WTC11 (cell line): ENCODE data around the gene RUNX1. TPM values are rescaled to one million over a fixed set of nuclear protein-coding genes. Genes with fewer than 3 reads are reported as not detected.

ENCODE experiments used
- ATAC-seq: fragments of 200-7000 bp; cut with Tn5 transposase; 2 replicates; pipeline ENCODE4 v1.10.0; 2021; ENCODE audit warnings: mild to moderate bottlenecking, moderate library complexity
- CTCF ChIA-PET: fragments of 300-600 bp; sonication (Branson Sonifier 250); formaldehyde crosslinking; loops from one replicate; lab custom pipeline; 2021; ENCODE audit warnings: antibody characterized with exemption; lab: Charles Lee
- POLR2A ChIA-PET: fragments of 350-600 bp; sonication (Branson Sonifier 250); formaldehyde crosslinking; loops from one replicate; lab custom pipeline; 2021; ENCODE audit warnings: antibody characterized with exemption; lab: Charles Lee
- DNase-seq: peaks from one replicate; pipeline ENCODE4 v3.0.0; 2021; ENCODE audit warnings: low spot score
- H3K27ac Mint-ChIP-seq: 2 replicates; pipeline ENCODE4 v1.8.0; 2021; ENCODE audit warnings: mixed read lengths
- H3K27me3 Mint-ChIP-seq: 2 replicates; pipeline ENCODE4 v1.8.0; 2021; ENCODE audit warnings: low read depth, mild to moderate bottlenecking, moderate library complexity, mixed read lengths
- H3K36me3 Mint-ChIP-seq: 2 replicates; pipeline ENCODE4 v1.8.0; 2021; ENCODE audit warnings: mixed read lengths
- H3K4me1 Mint-ChIP-seq: 2 replicates; pipeline ENCODE4 v1.8.0; 2022; ENCODE audit warnings: mixed read lengths
- H3K4me3 Mint-ChIP-seq: 2 replicates; pipeline ENCODE4 v1.8.0; 2021; ENCODE audit warnings: mild to moderate bottlenecking, moderate library complexity, mixed read lengths
- H3K9me3 Mint-ChIP-seq: 2 replicates; pipeline ENCODE4 v1.8.0; 2021; ENCODE audit warnings: mixed read lengths
- AFF4 ChIP-seq: sonication (generic); formaldehyde crosslinking; IDR thresholded peaks from 2 replicates; pipeline ENCODE4 v1.8.1; 2023; ENCODE audit warnings: mild to moderate bottlenecking, missing genetic modification reagents, borderline replicate concordance
- AR ChIP-seq: fragments of 250-450 bp; sonication (Bioruptor Pico); IDR thresholded peaks from 2 replicates; pipeline ENCODE4 v1.9.0; 2021; ENCODE audit warnings: mild to moderate bottlenecking
- E2F5 ChIP-seq: sonication (generic); formaldehyde crosslinking; IDR thresholded peaks from 2 replicates; pipeline ENCODE4 v1.8.1; 2022; ENCODE audit warnings: mild to moderate bottlenecking, moderate library complexity, missing genetic modification reagents
- FOXP1 ChIP-seq: sonication (generic); formaldehyde crosslinking; IDR thresholded peaks from 2 replicates; pipeline ENCODE4 v1.8.0; 2022; ENCODE audit warnings: missing genetic modification reagents, mild to moderate bottlenecking, moderate library complexity, borderline replicate concordance
- FOXP4 ChIP-seq: sonication (generic); formaldehyde crosslinking; IDR thresholded peaks from 2 replicates; pipeline ENCODE4 v1.8.0; 2022; ENCODE audit warnings: mild to moderate bottlenecking, missing genetic modification reagents
- IRF2 ChIP-seq: sonication (generic); formaldehyde crosslinking; IDR thresholded peaks from 2 replicates; pipeline ENCODE4 v1.8.0; 2022; ENCODE audit warnings: low read depth, missing genetic modification reagents, borderline replicate concordance
- JAZF1 ChIP-seq: fragments of 250-450 bp; sonication (Bioruptor Pico); IDR thresholded peaks from 2 replicates; pipeline ENCODE4 v1.9.0; 2021; ENCODE audit warnings: moderate library complexity, mild to moderate bottlenecking, inconsistent platforms
- JUN ChIP-seq: sonication (generic); formaldehyde crosslinking; IDR thresholded peaks from 2 replicates; pipeline ENCODE4 v1.8.0; 2023; ENCODE audit warnings: mild to moderate bottlenecking, missing genetic modification reagents
- MXD4 ChIP-seq: fragments of 250-450 bp; sonication (Bioruptor Pico); IDR thresholded peaks from 2 replicates; pipeline ENCODE4 v1.8.0; 2021; ENCODE audit warnings: mild to moderate bottlenecking, moderate library complexity, borderline replicate concordance
- NFE2L1 ChIP-seq: sonication (generic); formaldehyde crosslinking; IDR thresholded peaks from 2 replicates; pipeline ENCODE4 v1.8.1; 2023; ENCODE audit warnings: missing genetic modification reagents
- NR1H2 ChIP-seq: sonication (generic); formaldehyde crosslinking; IDR thresholded peaks from 2 replicates; pipeline ENCODE4 v1.9.0; 2021; ENCODE audit warnings: mild to moderate bottlenecking, moderate library complexity, missing genetic modification reagents
- PREB ChIP-seq: sonication (generic); formaldehyde crosslinking; IDR thresholded peaks from 2 replicates; pipeline ENCODE4 v1.8.1; 2022; ENCODE audit warnings: mild to moderate bottlenecking, missing genetic modification reagents, moderate library complexity, borderline replicate concordance
- SMAD4 ChIP-seq: sonication (generic); formaldehyde crosslinking; IDR thresholded peaks from 2 replicates; pipeline ENCODE4 v1.8.0; 2022; ENCODE audit warnings: mild to moderate bottlenecking, missing genetic modification reagents
- SP1 ChIP-seq: sonication (generic); formaldehyde crosslinking; conservative IDR thresholded peaks from 2 replicates; pipeline ENCODE4 v1.8.1; 2022; ENCODE audit warnings: missing genetic modification reagents
- TP53 ChIP-seq: sonication (generic); formaldehyde crosslinking; IDR thresholded peaks from 2 replicates; pipeline ENCODE4 v1.8.1; 2023; ENCODE audit warnings: mild to moderate bottlenecking, missing genetic modification reagents
- ZNF512 ChIP-seq: sonication (generic); formaldehyde crosslinking; IDR thresholded peaks from 2 replicates; pipeline ENCODE4 v1.8.1; 2022; ENCODE audit warnings: missing genetic modification reagents, borderline replicate concordance
- total RNA-seq: library from RNA; stranded (reverse); gene quantifications from 3 replicates; pipeline ENCODE4 v1.2.3, GENCODE V29; 2021
- TF ChIP-seq, protein P1 (sequence below): sonication (generic); formaldehyde crosslinking; IDR thresholded peaks from 2 replicates; pipeline ENCODE4 v1.8.1; 2023; ENCODE audit warnings: mild to moderate bottlenecking, missing genetic modification reagents
- TF ChIP-seq, protein P2 (sequence below): sonication (generic); formaldehyde crosslinking; IDR thresholded peaks from 2 replicates; pipeline ENCODE4 v1.8.0; 2022; ENCODE audit warnings: mild to moderate bottlenecking, missing genetic modification reagents

Gene RUNX1
- total RNA-seq, 1 experiment from 2014 or later, result 2.2 TPM

GRCh38 chr21:34871026-34871908, 177.8 kb downstream of the RUNX1 start:
- DNase-seq (no peak), ATAC-seq (no peak)
- no peak overlapping the region for H3K27ac Mint-ChIP-seq
- no peaks in the 10 kb centered on the region for H3K9me3 Mint-ChIP-seq
- H3K4me1 Mint-ChIP-seq, result peaks cover 22% of the 10 kb centered on the region
- H3K36me3 Mint-ChIP-seq, result no peaks in the 10 kb centered on the region
- H3K27me3 Mint-ChIP-seq, result peaks cover 42% of the 10 kb centered on the region
- TF ChIP-seq SMAD4 (no peak), JUN (CRISPR knock-in tag) (no peak), JAZF1 (CRISPR knock-in tag) (no peak), SP1 (CRISPR knock-in tag) (no peak), NFE2L1 (CRISPR knock-in tag) (no peak), FOXP4 (CRISPR knock-in tag) (no peak), IRF2 (CRISPR knock-in tag) (no peak), NR1H2 (CRISPR knock-in tag) (no peak), PREB (CRISPR knock-in tag) (no peak)
- TF ChIP-seq, protein P1, sequence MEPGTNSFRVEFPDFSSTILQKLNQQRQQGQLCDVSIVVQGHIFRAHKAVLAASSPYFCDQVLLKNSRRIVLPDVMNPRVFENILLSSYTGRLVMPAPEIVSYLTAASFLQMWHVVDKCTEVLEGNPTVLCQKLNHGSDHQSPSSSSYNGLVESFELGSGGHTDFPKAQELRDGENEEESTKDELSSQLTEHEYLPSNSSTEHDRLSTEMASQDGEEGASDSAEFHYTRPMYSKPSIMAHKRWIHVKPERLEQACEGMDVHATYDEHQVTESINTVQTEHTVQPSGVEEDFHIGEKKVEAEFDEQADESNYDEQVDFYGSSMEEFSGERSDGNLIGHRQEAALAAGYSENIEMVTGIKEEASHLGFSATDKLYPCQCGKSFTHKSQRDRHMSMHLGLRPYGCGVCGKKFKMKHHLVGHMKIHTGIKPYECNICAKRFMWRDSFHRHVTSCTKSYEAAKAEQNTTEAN (CRISPR knock-in tag), result no peak
- TF ChIP-seq, protein P2, sequence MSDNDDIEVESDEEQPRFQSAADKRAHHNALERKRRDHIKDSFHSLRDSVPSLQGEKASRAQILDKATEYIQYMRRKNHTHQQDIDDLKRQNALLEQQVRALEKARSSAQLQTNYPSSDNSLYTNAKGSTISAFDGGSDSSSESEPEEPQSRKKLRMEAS (CRISPR knock-in tag), result no peak
- H3K4me3 Mint-ChIP-seq, result no peak overlapping the region
- ChIA-PET POLR2A (no interaction called here), CTCF (interaction anchor here (0.7 kb wide), 1 partner anchor 126 kb away, joined by 4 read pairs; no protein-coding TSS in a partner anchor)

- Mint-ChIP-seq H3K27ac (no peak overlapping the region), H3K4me3 (no peak overlapping the region), H3K9me3 (no peaks in the 10 kb centered on the region), H3K4me1 (peaks cover 32% of the 10 kb centered on the region), H3K27me3 (peaks cover 52% of the 10 kb centered on the region), H3K36me3 (no peaks in the 10 kb centered on the region)
- ATAC-seq (no peak), DNase-seq (no peak)
- CTCF ChIA-PET, result no interaction called here
- POLR2A ChIA-PET, result no interaction called here
- TF ChIP-seq ZNF512 (CRISPR knock-in tag), result no peak
- no peak for TF ChIP-seq PREB (CRISPR knock-in tag)
- no peak for TF ChIP-seq E2F5 (CRISPR knock-in tag)
- TF ChIP-seq FOXP1, result no peak
- TF ChIP-seq AR (CRISPR knock-in tag), result no peak
- TF ChIP-seq AFF4 (CRISPR knock-in tag), result no peak
- no peak for TF ChIP-seq MXD4 (CRISPR knock-in tag)
- TF ChIP-seq TP53 (CRISPR knock-in tag), result no peak
Observed at GRCh38 chr21:34870246-34870645, 178.9 kb downstream of the RUNX1 start.
